HG03520 (cell line): ENCODE measurements around the gene EDN2.

ENCODE experiments used
- ATAC-seq: cut with Tn5 transposase; IDR thresholded peaks from one replicate; pipeline ENCODE4 v1.9.1; 2021; ENCODE audit warnings: mild to moderate bottlenecking, moderate library complexity; ENCODE audit not compliant: unreplicated experiment

EDN2 gene

GRCh38 chr1:41486053-41486370 is 1.5 kb upstream of the EDN2 start:
- ATAC-seq: no peak

- no peak for ATAC-seq
Observed at GRCh38 chr1:41485605-41486004, 1.1 kb upstream of the EDN2 start.

DNA sequence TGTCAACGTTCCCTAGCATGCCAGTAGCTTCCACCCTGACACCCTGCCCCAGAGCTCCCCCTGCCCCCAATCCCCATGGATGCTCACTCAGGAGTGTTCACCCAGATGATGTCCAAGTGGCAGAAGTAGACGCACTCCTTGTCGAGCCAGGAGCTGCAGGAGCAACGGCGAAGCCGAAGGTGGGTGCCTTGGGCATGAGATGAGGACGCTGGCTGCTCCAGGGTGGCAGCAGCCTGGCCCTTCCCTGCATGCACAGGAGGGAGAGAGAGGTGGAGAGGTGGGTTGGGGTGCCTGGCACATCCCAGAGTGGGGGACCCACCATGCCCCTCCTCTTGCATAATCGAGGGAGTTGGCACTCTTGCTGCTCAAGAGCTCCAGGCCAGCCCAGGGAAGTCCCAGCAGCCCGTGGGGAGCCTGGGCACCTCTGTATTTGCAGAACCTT is 502 bp downstream of the EDN2 start:
- no peak for ATAC-seq

DNA sequence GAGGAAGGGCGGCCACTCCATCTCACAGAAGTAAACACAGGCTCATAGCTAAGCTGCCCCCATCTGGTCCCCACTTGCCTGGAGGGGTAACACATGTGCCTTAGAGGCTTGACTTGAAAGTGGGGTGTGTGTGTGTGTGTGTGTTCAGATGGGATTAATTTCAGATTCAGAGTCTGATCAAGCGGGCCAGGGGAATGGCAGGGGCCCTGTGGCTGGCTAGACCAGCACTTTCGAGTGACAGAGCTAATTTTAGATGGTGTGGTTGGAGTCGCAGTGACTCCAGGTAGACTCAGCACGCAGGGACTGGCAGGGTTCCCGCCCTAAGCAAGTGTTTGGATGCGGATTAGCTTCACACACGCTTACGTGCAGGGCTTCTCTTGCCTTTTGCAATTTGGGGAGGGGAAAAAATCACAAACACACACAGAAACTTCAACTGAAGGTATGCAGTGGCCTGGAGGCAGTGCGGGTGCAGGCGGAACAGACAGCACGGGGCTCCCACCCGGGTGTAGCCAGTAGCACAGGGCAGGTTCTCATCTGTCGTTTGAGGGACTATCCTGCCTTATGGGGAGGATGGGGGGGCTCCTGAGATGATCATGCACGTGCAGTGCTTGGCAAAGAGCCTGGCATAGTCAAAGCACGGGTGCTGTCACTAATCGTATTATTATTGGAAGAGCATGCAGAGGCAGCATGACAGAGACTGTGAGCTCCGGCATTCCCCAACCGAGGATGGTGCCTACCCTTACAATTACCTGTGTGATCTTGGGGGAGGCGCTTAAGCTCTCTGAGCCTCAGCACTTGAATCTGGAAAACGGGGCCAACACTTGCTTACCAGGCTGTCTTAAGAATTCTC is 1.3 kb downstream of the EDN2 start:
- no peak for ATAC-seq

DNA sequence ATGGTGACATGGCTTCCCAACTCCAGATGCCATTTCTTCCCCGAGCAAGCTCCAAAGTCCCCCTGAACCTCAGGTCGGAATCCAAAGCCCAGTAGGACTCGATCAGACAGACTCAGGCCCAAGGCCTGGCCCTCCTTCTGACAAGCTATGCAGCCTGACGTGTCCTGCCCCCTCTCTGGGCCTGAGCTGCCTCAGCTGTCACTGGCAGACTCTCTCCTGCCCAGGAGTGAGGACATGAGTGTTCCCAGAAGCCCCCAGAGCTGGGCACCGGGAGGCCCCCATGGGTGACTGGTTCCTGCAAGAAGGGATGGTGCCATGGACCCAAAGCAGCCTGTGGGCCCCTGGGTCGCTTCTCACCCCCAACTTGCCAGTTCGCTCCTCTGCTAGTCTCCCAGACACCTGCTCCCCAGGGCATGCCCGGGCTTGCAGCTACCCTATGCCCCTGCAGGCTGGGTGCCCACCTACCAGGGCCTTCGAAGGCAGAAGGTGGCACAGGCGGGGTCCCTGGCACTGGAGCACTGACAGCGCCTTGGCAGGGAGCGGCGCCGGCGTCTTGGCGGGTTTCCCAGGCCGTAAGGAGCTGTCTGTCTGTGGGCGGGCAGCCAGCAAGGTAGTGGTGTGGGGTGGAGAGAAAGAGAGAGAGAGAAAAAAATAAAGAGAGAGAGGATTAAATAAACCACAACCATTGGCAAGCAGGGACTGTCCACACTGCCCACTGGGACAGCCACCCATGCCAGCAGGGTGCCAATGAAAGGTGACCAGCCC is 2.3 kb downstream of the EDN2 start:
- no peak for ATAC-seq

- ATAC-seq: no peak
Observed at GRCh38 chr1:41481109-41481775, 3.2 kb downstream of the EDN2 start.

DNA sequence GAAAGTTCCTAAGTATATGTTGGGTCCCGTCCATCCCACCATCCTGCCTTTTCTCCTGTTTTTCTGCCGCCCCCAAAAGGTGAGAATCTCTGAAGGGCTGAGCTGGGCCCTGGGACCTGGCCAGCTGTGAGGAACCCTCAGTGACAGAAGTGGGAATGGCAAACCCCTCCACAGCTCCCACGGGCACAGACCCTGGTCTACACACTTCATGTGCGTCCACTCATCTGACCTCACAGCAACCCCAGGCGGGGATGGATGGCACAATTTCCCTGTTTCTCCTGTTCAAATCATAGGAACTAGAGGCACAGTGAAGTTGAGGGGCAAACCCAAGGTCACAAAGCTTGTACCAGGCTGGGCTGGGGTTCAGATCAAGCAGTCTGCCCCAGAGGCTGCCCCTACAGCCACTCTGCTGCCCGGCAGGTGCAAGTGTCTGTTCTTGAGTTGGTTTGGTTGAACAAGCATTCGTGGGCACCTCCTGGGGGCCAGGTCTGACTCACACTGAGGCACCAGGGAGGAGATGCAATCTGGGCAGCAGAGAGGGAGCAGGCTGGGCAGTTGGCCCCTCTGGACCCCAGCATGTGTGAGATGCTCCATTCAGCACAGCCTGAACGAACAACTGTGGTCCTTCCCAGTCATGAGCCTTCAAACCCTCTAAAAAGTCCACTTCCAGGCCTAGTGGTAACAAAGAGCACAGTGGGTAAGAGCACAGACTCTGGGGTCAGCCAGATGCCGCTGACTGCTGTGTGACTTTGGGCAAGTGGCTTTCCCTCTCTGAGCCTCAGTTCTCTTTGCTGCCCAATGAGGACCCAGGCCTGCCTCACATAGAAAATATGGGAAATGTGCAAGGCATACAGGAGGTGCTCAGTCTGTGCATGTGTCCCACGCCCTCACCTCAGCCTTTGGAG is 4.0 kb downstream of the EDN2 start:
- no peak for ATAC-seq

- ATAC-seq: no peak
Observed at GRCh38 chr1:41479808-41480160, 4.7 kb downstream of the EDN2 start.

DNA sequence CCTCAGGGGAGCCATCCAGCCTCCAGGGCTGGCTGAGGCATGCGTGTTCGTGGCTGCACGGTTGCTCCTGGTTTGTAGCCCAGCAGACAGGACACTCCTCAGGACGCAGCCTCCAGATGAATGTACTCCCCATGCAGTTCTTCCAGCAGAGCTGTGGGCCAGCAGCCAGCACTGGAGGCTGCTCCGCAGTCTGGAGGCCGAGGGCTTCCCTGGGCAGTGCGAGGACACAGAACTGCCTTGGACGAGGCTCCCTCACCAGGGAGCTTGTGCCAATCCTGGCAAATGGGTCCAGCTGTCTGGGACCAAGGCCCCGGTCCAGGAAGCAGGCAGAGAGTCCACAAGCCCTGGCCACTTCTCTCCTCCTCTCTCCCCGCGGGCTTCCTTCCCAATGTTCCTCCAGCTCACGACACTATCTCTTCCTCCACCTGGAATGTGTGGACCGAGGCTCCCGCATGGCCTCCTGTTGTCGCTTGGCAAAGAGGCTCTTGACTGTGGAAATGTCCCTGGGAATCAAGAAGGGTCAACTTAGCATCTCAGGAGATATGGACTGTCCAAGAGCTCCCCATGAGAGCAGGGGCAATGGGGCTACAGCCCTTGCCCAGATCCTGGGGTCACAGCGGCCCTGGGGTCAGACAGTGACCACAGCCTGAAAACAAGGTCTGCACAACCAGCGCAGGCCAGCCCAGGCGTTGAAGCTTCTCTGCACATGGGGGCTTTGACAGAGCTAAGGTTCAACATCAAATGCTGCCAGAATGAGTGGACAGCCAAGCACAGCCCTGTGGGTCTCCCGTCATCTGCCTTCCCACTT is 5.3 kb downstream of the EDN2 start:
- ATAC-seq: no peak

- ATAC-seq: no peak
Observed at GRCh38 chr1:41478118-41478748, 6.2 kb downstream of the EDN2 start.

- ATAC-seq: no peak
Observed at GRCh38 chr1:41476807-41477361, 7.6 kb downstream of the EDN2 start.

DNA sequence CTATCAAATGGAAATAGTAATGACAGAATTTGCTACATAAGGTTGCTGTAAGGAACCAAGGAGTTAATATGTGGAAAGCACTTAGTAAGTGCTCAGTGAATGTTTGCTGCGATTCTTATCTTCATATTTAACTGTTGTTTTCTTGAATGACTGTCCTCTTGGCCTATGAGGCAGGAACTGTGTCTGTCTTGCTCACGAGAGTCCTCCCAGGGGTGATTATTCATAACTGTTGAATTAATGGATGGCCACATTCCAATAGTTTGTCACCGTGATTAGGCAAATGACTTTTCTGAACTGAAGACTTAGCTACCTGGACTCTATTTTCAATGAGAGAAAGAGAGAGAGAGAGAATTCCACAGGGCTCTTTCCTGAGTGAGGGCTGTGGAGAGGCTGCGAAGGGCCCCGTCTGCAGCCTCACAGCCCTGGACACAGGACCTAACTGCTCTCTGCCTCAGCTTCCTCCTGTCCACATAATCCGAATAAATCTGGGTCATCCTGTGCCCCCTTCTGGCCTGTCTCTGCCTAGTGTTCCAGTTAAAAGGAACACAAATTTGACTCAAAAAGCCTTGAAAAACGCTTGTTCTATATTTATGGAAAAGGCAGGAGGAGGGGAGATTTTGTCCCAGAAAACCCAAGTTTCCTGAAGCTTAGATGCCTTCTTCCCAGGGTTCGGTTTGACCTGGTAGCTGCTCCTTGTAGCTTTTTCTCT is 8.5 kb downstream of the EDN2 start:
- no peak for ATAC-seq

DNA sequence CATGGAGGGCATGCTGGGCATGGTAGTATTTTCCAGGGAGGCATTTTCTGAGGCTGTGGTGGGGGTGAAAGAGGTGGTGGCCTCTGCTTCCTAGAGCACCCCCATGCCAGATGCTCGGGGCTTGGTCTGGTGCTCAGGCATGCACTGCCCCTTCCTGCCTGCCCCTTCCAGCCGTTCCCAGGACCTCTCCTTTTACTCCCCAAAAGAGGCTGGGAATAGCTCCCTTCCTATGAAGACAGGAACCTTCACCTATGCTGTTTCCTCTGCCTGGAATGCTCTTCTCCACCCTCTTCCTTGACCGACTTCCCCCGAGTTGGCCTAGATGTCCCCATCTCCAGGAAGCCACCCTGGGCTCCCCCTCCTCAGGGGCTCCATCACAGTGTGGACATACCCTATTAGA is 9.1 kb downstream of the EDN2 start:
- no peak for ATAC-seq

- no peak for ATAC-seq
Observed at GRCh38 chr1:41474490-41475271, 9.8 kb downstream of the EDN2 start.

- no peak for ATAC-seq
Observed at GRCh38 chr1:41473738-41474362, 10.6 kb downstream of the EDN2 start.

- ATAC-seq: no peak
Observed at GRCh38 chr1:41471658-41472057, 12.8 kb downstream of the EDN2 start.

DNA sequence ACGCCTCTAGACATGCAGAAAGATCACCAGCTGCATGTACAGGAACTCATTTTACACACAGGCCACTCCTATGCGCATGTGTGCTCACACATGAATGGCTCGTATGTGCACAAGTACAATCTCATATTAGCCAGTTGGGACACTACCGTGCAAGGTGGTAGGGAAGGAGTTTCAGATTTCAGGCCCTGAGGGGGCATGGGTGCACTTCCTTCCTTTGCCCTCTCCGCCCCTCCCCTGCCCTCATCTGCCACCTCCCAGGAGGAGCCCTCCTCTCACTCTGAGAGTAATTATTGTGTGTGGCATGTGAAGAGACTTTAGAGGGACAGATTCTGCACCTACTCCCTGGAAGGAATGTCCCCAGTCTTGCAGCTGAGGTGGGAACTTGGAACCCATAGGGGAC is 14.8 kb downstream of the EDN2 start:
- no peak for ATAC-seq
